Tongue (tissue), 2 donors: Measurements from ENCODE around the gene ACSM5. TPM values are rescaled to one million over a fixed set of nuclear protein-coding genes. Genes with fewer than 3 reads are reported as not detected.

Experiments used
- DNase-seq: peaks from one replicate; pipeline ENCODE4 v3.0.0-alpha.2; 2015
- total RNA-seq: library from RNA; depleted of rRNA; stranded (reverse); fragments of >200 nt; gene quantifications from one replicate; pipeline ENCODE4 v1.2.3, GENCODE V29; 2014

The ACSM5 gene, protein sequence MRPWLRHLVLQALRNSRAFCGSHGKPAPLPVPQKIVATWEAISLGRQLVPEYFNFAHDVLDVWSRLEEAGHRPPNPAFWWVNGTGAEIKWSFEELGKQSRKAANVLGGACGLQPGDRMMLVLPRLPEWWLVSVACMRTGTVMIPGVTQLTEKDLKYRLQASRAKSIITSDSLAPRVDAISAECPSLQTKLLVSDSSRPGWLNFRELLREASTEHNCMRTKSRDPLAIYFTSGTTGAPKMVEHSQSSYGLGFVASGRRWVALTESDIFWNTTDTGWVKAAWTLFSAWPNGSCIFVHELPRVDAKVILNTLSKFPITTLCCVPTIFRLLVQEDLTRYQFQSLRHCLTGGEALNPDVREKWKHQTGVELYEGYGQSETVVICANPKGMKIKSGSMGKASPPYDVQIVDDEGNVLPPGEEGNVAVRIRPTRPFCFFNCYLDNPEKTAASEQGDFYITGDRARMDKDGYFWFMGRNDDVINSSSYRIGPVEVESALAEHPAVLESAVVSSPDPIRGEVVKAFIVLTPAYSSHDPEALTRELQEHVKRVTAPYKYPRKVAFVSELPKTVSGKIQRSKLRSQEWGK
- not detected for total RNA-seq

DNA sequence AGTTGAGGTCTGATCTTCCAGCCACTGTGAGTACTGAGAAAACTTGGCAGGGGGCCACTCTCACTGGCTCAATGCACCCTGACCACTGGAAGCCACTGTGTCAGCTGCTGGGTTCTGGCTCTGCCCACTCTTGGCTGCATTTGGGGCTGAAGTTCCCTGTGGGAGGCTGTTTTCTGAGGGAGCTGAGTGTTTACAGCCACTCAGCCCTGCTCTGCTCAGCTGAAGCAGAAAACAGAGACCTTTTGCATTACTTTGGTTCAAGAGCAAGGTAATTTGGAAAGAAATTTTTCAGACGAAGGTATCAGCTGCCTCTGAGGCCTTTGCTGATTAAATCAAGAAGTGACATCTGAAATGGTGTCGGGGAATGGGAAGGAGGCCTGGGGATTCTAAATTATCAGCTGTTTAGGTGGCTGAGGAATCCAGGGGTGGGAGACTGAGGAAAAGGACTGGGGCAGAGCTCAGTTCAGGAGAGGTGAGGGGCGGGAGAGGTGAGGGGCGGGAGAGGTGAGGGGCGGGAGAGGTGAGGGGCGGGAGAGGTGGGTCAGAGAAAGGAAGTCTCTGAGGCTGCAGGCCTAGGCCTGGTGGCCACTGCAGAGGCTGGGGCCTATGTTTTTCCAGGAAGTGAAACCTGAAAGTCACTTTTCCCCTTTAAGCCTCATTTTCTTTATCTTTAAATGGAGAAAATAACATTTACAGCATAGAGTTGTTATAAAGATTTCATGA is at the start of gene ACSM5:
ACSM5 (plus strand) TSS at position 137 of the 723 bp plus-strand sequence. CDS start 1,951 bp downstream, outside the sequence.
- DNase-seq: peak; percentile 19

DNA sequence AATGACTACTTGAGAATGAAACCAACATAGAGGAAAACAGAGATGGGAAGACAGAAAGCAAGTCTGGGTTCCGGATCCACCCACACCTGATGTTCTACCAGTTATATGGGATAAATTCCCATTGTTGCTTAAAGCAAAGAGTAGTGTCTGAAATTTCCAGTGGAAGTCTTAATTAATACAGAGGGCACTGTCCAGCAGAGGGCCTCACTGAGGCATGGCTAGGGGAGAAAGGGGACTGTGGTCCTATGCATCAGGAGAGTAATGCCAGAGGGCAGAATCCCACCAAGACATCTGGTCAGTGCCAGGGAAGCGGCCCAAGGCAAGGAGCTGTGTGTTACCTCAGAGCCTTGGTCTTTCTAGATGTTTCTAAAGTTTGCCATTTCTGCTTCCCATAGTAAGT is 49.3 kb upstream of the ACSM5 start:
- DNase-seq: no peak

DNA sequence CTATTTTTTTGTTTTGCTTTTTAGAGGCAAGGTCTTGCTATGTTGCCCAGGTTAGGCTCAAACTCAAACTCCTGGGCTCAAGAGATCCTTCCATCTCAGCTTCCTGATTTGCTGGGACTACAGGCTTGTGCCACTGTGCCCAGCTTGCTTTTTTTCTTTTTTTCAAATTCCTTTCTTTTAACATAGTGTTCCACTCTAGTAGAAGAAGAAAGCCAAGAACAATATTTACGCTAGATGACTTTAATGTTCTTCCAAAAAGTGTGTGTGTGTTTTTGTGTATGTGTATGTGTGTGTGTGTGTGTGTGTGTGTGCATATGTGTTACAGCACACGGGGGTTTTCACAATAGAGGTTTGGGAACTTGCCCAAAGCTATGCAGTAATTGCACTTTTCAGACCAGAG is 46.1 kb upstream of the ACSM5 start:
- DNase-seq: no peak

DNA sequence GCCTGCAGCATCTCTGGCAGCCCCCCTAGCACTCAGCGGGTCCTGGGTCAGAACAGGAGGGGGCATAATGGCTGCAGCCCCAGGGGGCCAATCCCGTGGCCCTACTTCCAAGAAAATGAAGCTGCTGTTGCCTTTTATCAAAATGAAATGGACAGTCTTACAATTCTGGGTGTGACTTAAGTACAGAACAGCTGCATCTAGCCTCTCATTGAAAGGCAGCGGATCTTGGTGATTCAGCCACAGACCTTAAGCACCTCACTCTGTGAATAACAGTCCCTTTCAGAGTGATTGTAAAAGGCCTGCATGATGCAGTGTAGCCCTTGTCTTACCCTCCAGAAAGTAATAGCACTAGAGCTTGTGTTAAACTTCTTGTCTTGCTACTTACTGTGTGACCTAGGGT is 45.3 kb upstream of the ACSM5 start:
- no peak for DNase-seq

DNA sequence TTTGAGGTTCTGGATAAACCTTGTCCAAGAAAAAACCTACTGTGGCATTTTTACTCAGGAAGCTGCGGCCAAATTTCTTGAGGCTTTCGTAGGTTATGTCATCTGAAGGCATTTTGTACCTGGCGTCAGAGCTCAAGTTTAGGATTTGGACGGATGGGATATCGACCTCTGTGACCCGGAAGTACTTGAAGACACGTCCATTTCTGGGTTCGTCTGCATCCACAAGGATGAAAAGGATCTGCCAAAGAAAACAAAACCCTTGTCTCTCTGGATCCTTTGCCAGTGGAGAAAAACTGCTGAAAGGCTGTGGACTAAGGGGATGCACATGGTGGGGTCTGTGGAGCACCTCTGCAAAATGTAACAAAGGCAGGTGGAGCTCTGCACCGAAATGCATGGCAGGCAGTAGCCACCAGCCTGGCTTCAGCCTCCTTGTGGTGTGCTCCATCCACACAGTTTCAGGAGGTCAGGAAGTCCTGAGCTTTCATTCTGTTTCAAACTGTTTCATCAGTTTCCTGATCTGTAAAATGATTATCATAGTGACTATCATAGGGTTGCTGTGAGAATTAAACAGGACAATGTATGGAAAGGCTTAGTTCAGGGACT is 39.8 kb upstream of the ACSM5 start:
- DNase-seq: no peak

DNA sequence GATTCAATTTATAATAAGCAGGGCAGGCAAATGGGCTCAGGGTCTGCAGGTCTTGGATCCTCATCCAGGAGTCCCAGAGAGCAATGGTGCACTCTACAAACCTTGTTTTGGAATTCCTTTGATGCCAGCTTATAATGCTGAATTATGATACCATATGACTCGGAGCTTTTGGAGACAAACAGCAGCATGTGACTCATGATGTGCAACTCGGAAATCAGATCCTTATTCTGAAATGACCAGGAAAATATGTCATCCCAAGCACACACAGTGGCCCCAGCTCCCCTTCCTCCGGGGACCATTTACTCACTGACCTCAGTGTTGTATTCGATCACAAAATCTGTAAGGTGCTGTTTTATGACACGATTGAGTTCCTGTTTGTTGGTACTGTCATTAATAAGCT is 36.6 kb upstream of the ACSM5 start:
- no peak for DNase-seq

DNA sequence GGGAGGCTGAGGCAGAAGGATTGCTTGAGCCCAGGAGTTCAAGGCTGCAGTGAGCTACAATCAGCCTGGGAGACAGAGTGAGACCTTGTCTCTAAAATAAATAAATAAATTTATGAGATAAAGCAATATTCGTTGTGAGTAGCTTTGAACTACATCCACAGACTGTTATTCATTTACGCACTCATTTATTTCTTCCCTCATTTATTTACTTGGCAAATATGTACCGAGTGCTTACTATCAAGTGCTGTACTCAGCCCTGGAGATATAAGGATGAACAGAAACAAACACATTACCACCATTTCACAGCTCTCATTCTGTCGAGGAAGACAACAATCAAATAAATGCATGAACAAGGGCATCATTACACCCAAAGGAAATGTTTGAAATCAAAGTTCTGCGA is 32.2 kb upstream of the ACSM5 start:
- DNase-seq: no peak

DNA sequence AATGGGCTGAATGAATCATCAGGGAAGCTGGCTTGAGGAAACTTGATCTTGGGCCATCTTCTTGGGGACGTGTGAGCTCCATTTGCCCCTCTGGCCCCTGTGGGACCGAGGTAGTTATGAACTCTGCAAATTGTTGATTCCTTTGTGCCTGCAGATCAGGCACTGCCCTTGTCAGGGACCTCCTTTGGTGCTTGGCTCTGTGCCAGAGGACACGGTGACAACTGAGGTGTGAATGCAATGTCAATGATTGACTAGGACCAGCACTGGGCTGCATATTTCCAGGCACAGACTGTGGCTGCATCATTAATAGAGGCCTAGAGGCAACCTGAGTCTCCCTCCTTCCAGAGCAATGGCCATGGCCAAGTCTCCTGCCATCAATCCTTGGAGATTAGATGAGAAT is 28.6 kb upstream of the ACSM5 start:
- DNase-seq: no peak

DNA sequence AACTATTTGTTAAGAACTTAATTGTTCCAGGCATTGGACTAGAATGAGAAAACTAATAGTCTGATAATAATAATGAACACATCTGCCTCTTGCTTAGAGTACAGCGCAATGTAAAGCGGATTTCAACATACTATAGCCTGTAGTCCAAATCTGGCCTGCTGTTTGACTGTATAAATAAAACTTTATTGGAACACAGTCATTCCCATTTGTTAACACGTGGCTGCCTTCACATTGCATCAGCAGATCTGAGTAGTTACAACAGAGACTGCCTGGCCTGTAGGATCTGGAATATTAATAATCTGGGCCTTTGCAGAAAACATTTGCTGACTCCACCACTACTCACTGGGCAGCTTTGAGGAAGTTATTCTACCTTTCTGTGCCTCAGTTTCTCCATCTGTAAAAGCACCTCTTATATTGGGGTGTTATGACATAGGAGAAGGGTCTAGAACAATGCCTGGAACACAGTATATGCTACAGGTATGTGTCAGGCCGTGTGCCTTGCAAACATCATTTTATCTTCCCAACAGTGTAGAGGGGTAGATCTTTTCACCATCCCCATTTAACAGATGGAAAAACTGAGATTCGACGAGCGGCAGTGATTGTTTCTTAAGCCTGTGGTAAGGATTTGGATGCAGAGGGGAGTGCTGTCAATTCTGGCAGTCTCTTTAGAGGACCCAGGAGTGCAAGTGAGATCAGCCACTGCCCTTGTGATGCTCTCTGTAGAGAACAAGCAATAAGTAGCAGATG is 27.0 kb upstream of the ACSM5 start:
- no peak for DNase-seq

DNA sequence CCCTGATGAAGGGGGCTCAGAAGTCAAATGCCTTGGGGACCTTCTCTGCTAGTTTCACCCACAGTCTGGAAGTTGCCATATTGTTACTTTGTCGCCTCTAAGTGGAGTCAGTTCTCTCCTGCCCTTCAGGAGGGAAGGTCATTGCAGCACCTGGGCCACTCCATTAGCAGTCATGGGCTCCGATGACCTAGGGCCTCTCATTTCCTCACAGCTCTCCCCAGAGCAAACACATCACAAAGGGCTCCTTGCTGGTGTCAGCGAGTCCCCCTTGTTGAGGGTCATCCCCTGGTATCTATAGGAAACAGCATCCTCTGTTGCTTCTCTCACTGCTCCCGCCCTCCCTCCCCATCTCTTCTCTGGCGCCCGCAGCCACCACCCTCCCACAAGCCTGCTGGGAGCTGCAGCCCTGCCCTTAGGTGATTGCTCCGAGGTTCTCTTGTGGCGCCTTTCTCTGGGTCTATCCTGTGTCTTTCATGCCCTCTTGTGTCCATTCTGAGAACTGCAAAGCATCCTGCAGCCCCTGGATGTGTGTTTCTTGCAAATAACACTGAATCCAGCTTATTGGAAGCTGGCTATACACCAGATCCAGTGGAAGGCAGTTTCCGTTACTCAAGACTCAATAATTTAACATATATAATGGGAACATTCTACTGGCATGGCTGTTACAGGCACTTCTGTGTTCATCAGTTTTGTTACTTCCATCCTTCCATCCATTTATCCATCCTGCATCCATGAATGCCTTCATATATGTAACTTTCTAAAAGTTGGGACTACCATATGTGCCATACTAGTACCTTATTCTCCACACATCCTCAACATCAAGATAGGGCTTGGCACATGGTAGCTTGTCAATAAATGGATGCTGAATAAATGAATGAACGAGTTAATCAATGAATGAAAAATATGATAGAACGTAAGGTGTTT is 26.0 kb upstream of the ACSM5 start:
- DNase-seq: peak; percentile 75

DNA sequence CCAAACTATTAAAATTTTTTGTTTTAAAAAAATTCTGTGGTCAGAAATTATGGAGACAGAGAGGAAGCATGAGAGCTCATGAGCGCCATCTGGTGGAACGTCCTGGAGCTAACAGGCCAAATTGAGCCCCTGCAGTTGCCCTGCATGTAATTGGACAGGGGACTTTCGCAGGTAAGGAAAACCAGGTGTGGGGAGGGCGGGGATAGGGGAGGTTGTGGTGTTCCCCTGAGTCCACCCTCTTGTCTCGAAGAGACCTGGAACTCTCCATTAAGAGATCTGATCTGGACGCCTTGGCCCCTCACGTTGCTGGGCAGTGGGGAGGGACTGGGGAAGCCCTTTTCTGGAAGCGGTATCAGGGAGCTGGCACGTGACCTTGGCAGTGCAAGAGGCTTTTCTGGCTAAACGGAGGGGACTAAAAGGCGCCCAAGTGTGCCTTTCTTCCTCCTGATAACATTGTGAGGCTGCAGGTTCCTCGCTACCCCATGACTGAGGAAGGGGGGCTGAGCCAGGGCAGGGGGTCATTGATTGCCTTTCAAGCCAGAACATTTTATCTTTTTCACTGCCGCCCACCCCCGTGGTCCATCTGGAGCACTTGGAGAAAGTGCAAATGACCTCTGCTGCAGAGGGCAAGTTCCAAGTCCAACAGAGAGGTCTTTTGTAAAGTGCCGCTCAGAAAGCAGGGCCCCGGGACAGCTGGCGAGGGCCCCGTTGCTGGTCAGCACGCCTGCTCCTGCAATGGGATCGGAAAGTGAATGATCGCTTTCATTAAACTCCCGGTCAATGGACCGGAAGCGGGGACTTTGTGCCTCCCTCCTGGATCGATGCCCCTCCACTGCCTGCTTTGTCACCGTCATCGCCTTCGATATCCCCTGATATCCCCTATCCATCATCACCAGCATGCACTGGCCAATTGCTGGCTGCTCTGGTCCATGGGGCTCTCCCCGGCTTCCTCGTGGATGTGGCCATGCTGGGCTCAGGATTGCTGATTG is 23.2 kb upstream of the ACSM5 start:
- peak; percentile 68 for DNase-seq

DNA sequence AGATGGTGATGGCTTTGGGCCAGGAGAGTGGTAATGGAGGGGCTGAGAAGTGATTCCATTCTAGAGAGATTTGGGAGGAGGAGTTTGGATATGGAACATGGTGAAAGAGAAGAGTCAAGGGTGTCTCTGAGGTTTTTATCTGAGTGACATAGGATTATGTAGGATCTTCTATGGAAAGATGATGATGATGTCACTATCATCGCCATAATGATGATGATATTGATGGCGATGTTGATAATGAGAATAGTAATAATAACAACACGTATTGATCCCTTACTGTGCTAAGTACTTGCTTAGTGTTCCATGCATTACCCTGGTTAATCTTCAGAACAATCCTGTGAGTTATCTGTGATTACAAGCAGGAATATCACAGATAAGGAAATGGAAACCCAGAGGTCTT is 21.4 kb upstream of the ACSM5 start:
- no peak for DNase-seq

DNA sequence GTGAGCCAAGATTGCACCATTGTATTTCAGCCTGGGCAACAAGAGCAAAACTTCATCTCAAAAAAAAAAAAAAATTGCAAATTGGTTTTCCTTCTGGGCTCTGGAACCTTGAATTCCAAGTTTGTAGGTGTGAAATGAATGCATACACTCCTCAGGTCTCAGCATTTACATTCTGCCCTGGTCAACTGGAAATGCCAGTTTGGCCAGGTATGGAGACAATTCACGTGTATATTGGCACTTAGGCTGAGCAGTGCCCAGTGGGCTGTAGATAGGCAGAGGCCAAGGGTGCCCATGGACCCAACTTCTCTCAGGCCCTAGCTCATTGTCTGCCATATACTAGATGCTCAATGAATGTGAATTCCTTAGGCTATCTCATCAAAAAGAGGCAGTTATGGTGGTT is 20.5 kb upstream of the ACSM5 start:
- no peak for DNase-seq

DNA sequence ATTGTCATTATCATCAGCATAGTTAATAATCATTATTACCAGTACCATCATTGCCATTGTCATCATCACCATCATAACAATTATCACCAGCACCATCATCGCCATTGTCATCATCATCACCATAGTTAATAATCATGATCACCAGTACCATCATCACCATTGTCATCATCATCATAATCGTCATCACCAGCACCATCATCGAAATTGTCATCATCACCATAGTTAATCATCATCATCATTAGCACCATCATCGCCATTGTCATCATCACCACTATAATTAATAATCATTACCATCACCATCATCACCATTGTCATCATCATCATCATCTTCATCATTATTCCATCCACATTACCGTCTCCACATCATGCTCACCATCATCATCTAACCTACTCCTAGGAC is 18.3 kb upstream of the ACSM5 start:
- DNase-seq: no peak

DNA sequence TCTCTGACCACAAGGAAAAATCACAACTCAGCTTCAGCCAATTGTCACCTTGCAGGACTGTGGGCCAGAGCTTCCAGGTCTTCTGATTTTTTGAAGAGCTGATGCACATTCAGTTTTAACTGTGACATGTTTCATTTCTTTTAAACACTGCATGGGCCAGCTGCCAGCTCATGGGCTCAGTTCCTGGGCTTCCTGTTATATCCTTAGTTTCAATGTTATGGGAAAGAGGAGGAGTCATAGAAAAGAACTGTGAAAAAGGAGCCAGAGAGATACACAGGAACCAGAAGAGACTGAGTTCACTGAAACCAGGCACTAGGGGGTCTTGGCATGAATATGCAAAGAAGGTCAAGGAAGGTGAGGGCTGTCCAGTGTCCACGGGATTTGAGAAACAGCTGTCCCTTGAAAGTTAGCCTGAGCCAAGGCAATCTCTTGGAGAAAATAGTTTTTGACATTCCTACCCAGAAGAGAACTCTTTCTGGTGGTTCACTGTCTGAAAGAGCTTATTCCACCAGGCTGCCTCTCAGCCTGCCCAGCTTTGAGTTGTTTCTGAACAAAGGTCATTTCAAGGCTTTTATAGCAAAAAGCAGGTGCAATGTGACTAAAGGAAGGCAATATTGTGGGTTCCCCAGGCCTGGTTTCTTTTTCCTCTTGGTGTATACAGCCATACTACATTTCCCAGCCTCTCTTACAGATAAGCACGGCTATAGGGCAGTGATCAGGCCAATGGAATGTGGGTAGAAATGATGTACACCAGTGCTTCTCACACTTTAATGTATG is 15.3 kb upstream of the ACSM5 start:
- DNase-seq: peak; percentile 52

DNA sequence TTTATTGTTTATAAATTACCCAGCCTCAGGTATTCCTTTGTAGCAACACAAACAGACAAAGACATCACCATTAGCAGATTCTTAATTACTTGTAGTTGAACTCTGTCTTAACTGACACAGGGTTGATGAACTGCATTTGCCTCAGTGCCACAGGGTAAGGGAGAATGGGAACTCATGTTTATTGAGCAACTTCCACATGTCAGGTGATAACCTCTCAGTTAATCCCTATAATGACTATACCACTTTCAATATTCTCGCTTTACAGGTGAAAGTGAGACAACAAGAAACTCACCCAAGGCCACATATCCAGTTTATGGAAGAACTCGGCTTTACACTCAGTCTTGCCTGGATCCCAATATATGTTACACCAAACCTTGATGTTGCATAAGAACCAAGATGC is 13.4 kb upstream of the ACSM5 start:
- no peak for DNase-seq

DNA sequence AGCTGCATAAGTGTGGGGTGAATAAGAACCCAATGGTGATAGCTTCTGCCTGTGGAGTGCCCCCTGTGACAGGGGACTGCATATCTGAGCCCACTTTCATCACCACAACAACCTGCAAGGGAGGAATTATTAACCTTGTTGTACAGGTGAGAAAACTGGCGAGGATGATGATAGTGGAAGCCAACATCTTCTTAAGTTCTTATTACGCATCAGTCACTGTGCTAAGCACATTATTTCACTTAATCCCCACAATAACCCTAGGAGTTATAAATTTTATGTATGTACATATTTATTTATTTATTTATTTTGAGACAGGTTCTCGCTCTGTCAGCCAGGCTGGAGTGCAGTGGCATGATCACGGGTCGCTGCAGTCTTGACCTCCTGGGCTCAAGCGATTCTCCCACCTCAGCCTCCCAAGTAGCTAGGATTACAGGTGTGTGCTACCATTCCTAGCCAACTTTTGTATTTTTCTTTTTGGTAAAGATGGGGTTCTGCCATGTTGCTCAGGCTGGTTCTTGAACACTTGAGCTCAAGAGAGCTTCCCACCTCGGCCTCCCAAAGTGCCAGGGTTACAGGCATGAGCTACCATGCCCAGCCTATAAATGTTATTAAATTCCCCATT is 12.4 kb upstream of the ACSM5 start:
- DNase-seq: no peak

DNA sequence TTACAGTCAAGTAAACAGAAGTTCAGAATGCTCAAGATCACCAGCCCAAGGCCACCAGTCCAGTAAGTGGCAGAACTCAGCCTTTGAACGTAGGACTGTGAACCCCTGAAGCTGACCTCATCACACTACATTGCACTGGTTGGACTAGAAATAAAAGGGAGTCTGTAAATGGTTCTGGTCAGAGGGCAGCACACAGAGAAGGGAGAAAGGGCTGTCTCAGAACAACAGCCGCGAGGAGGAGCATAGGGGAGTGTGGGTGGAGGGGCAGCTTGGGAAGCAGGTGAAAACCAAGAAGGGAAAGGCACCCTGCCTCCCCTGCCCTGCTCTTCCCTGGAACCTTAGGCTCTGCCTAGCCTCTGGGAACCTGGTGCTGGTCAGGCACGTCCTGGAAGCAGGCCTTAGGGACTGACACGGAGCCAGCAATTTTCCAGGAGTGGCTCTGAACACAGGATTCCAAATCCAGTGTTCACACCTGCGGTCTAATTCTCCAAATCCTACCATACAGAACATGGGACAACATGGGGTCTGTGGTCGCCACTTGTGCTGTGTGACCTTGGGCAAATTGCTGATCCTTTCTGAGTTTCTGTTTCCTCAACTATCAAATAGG is 11.8 kb upstream of the ACSM5 start:
- DNase-seq: no peak
